AG04449 (cell line): ENCODE results near the gene DLGAP1.
A peak's percentile ranks its signal among the peaks of the same experiment; 100 is the strongest.
"Not testable (repeated sequence)": the region's sequence is repeated elsewhere in the genome, so short reads cannot be mapped to it uniquely, and the experiment has no call there.

ENCODE experiments used
- CTCF ChIA-PET: fragments of 350-600 bp; formaldehyde crosslinking; extraction: SDS; loops from one replicate; lab custom pipeline; 2021; ENCODE audit warnings: antibody characterized with exemption; lab: Yijun Ruan, JAX
- POLR2A ChIA-PET: fragments of 400-600, 350-600 bp; formaldehyde crosslinking; extraction: SDS; loops from one replicate; lab custom pipeline; 2020; ENCODE audit warnings: antibody characterized with exemption, inconsistent platforms; lab: Yijun Ruan, JAX
- DNase-seq: peaks from one replicate; pipeline ENCODE4 v3.0.0-alpha.2; 2010; ENCODE audit warnings: low read depth, low spot score
- H3K4me3 ChIP-seq: 2 replicates; pipeline ENCODE4 v1.5.1; 2011; ENCODE audit warnings: low read depth, mild to moderate bottlenecking, control low read depth, low read length
- TF ChIP-seq, protein P1 (sequence below): IDR thresholded peaks from one replicate; pipeline ENCODE4 v1.5.1; 2011; ENCODE audit warnings: mild to moderate bottlenecking, moderate library complexity, low read length, control low read depth, inconsistent platforms; ENCODE audit not compliant: insufficient read depth; ENCODE audit errors: missing control alignments

The DLGAP1 gene

DNA sequence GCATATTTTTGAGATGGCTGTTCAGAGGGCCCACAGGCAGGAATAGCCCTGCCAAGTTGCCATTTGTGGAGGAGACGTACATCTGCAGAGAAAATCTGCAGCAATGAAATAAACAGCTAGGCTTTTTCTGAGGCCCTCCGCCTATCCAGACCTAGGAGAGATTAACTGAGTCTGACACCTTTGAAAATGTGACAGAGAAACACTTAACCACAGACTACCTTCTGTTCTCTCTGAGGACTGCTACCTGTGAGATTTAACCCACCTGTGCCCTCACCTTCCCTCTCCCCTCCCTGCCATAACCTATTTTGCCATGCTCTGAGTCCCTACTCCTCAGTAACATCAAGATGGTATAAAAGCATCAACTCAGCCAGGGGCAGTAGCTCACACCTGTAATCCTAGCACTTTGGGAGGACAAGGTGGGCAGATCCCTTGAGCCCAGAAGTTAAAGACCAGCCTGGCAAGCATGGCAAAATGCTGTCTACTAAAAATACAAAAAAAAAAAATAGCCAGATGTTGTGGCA lies 844.9 kb downstream of the DLGAP1 start:
- CTCF ChIA-PET = interaction anchor here (2.1 to 5.1 kb wide), 2 partner anchors 15 to 55 kb away, joined by 9 to 18 read pairs; no protein-coding TSS in a partner anchor
- H3K4me3 ChIP-seq = no peak overlapping the region
- POLR2A ChIA-PET = interaction anchor here (1.8 kb wide), 1 partner anchor 12 kb away, joined by 5 read pairs; no protein-coding TSS in a partner anchor
- DNase-seq = no peak
- TF ChIP-seq, protein P1, sequence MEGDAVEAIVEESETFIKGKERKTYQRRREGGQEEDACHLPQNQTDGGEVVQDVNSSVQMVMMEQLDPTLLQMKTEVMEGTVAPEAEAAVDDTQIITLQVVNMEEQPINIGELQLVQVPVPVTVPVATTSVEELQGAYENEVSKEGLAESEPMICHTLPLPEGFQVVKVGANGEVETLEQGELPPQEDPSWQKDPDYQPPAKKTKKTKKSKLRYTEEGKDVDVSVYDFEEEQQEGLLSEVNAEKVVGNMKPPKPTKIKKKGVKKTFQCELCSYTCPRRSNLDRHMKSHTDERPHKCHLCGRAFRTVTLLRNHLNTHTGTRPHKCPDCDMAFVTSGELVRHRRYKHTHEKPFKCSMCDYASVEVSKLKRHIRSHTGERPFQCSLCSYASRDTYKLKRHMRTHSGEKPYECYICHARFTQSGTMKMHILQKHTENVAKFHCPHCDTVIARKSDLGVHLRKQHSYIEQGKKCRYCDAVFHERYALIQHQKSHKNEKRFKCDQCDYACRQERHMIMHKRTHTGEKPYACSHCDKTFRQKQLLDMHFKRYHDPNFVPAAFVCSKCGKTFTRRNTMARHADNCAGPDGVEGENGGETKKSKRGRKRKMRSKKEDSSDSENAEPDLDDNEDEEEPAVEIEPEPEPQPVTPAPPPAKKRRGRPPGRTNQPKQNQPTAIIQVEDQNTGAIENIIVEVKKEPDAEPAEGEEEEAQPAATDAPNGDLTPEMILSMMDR = no peak

DNA sequence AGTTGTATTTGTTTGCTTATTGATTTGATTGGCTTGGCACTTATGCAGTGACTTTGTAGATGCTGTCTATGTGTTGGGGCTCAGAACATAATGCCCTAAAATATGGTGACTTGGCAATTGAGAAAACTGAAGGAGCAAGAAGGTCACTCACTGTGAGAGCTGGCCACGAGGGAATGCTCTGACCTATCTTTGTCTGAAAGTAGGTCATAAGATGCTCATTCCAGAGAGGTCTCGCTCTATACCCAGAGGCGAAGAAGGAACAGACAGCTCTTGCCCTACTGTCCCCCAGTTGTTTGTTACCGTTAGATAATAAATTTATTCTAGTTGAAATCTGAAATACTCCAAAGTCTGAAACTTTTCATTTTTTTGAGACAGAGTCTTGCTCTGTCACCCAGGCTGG lies 846.6 kb downstream of the DLGAP1 start:
- CTCF ChIA-PET = interaction anchor here (0.6 to 5.1 kb wide), 7 partner anchors 9 to 57 kb away, joined by 3 to 18 read pairs (median 5); no protein-coding TSS in a partner anchor
- TF ChIP-seq, protein P1 = no peak
- POLR2A ChIA-PET = interaction anchor here (1.1 to 1.7 kb wide), 2 partner anchors 15 to 158 kb away, joined by 3 to 6 read pairs; no protein-coding TSS in a partner anchor

DNA sequence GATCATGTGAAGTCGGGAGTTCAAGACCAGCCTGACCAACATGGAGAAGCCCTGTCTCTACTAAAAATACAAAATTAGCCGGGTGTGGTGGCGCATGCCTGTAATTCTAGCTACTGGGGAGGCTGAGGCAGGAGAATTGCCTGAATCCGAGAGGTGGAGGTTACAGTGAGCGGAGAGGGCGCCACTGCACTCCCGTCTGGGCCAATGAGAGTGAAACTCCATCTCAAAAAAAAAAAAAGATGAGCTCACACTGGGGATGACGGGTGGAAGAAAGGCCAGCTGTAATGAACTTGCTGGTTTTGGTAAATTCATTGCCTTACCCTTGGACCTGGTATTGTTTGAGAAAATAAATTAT lies 847.0 kb downstream of the DLGAP1 start:
- CTCF ChIA-PET = interaction anchor here (1.0 to 5.1 kb wide), 5 partner anchors 9 to 58 kb away, joined by 3 to 22 read pairs (median 9); no protein-coding TSS in a partner anchor
- DNase-seq, H3K4me3 ChIP-seq: not testable (repeated sequence)
- POLR2A ChIA-PET = interaction anchor here (1.1 to 1.7 kb wide), 2 partner anchors 15 to 157 kb away, joined by 3 to 6 read pairs; no protein-coding TSS in a partner anchor

More for the DNA sequence above, 846.6 kb downstream of the DLGAP1 start:
- DNase-seq = no peak
- no peak overlapping the region for H3K4me3 ChIP-seq

DNA sequence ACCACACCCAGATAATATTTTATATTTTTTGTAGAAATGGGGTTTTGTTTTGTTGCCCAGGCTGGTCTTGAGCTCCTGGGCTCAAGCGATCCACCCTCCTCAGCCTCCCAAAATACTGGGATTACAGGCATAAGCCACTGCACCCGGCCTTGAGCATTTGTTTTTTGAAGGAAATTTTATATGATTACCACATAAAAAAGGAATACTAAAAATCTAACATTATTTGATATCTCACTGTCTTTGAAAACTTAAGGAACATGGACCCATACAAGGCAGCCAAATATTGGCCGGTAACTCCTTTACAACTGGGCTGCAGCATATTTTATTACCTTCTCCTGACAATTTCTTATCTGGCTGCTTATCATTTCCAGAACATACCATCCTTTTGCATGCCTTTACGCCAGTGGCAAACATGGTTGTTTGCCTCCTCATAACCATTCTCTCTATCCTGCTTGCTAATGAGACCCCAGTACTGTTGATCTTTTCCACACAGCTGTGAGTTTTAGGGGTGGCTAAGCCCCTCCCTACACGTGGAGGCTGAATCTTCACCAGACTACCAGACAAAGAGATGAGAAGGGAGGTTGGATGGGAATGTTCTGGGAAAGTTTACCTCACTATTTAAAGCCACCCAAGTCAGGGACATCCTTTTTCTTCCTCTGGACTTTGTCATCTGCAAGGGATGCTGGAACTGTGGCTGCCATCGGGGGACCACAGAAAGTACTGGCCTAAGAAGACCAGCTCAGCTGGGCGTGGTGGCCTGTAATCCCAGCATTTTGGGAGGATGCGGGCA lies 847.6 kb downstream of the DLGAP1 start:
- no peak for DNase-seq
- POLR2A ChIA-PET = interaction anchor here (1.1 to 1.7 kb wide), 2 partner anchors 15 to 157 kb away, joined by 3 to 6 read pairs; no protein-coding TSS in a partner anchor
- CTCF ChIA-PET = interaction anchor here (1.0 to 5.1 kb wide), 4 partner anchors 10 to 58 kb away, joined by 3 to 22 read pairs (median 12); no protein-coding TSS in a partner anchor

DNA sequence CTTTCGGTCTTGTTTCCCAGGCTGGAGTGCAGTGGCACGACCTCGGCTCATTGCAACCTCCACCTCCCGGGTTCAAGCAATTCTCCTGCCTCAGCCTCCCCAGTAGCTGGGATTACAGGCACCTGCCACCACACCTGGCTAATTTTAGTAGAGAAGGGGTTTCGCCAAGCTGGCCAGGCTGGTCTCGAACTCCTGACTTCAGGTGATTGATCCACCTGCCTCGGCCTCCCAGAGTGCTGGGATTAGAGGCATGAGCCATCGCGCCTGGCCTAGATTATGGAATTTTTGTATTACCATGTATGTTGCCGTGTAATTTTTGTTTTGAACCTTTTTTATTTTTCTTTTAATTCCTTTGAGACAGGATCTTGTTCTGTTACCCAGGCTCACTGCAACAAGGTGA lies 848.2 kb downstream of the DLGAP1 start:
- DNase-seq, H3K4me3 ChIP-seq: not testable (repeated sequence)
- CTCF ChIA-PET = interaction anchor here (1.8 to 5.1 kb wide), 3 partner anchors 12 to 152 kb away, joined by 5 to 22 read pairs (median 18); no protein-coding TSS in a partner anchor
- POLR2A ChIA-PET = interaction anchor here (1.7 to 2.4 kb wide), 2 partner anchors 16 to 17 kb away, joined by 6 to 13 read pairs; no protein-coding TSS in a partner anchor

More for the DNA sequence above, 847.6 kb downstream of the DLGAP1 start:
- H3K4me3 ChIP-seq = no peak overlapping the region
- TF ChIP-seq, protein P1 = no peak

DNA sequence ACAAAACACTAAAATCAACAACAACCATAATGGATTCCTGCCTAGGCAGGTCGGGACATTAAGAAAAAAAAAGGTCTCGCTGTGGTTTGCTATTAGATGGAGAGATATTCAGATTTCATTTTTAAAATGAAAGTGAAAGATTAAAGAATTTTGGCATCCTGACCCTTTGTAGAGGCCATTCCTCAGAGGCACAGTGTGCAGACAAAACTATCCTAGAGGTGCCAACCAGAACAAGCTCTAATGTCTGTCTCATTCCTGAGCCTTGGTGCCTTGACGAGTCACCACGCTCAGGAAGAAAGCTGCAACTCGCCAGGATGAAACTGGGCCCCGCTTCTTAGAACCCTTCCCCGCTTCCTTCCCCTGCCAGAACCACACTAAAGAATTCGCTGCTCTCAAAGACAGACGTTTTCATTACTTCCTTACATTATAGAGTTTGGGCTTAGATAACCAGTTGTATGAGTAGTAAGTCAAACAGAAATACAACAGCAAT lies 849.1 kb downstream of the DLGAP1 start:
- TF ChIP-seq, protein P1 = no peak
- ChIA-PET POLR2A (interaction anchor here (1.9 to 2.4 kb wide), 3 partner anchors 12 to 18 kb away, joined by 9 to 13 read pairs (median 10); no protein-coding TSS in a partner anchor), CTCF (interaction anchor here (0.8 to 5.1 kb wide), 7 partner anchors 8 to 325 kb away, joined by 3 to 22 read pairs (median 5); no protein-coding TSS in a partner anchor)
- no peak for DNase-seq
- peak overlapping the region; percentile 56 for H3K4me3 ChIP-seq
